GM19043 (cell line): Measurements from ENCODE around the gene MYO15B.
"Not testable (repeated sequence)": the region's sequence is repeated elsewhere in the genome, so short reads cannot be mapped to it uniquely, and the experiment has no call there.

Source experiments
- ATAC-seq: cut with Tn5 transposase; IDR thresholded peaks from one replicate; pipeline ENCODE4 v1.9.1; 2021; ENCODE audit warnings: low read depth; ENCODE audit not compliant: unreplicated experiment

MYO15B gene

DNA sequence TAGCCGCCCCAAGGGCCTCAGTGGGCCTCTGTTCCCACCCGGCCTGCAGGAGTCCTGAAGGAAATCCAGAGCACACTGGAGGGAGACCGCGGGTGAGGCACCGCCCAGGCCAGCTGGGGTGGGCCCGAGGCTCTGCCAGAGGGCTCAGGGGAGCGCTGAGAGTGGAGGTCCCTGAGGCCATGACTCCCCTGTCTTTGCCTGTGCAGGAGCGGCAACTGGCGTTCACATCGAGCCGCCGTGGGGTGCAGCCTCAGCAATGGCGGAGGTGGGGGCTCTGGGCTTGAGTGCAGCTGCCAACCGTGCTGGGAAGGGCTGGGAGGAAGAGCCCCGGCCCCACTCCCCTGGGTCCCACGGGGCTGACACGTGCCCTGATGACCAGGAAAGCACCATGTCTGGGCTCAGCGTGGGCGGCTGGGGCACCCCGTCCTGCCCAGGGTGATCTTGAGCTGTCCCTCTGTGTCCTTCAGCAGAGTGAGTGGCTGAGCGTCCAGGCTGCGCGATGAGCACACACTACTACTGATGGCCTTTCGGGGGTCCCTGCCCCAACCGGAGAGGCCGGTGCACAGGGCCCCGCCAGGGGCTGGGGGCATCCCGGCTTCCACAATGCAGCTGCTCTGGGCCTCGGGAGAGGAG is 13.1 kb upstream of the MYO15B start:
- no peak for ATAC-seq

DNA sequence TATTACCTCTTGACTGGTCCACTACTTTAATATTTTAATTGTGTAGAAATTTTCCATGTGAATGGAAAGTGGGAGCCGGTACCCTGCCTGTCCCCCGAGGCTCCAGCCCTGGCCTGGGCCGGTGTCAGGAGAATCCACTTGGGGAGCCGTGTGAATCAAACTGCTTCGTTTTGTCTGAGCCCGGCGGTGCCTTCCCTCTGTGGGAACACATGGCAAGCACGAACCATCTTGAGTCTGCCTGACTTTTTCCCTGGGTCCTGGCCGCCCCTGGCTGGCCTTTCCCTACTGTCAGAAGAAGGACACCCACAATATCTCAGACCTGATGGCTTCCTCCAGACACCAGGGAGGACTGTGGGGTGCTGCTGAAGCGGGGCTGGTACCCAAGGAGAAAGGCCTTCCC is 12.4 kb upstream of the MYO15B start:
- ATAC-seq: no peak

DNA sequence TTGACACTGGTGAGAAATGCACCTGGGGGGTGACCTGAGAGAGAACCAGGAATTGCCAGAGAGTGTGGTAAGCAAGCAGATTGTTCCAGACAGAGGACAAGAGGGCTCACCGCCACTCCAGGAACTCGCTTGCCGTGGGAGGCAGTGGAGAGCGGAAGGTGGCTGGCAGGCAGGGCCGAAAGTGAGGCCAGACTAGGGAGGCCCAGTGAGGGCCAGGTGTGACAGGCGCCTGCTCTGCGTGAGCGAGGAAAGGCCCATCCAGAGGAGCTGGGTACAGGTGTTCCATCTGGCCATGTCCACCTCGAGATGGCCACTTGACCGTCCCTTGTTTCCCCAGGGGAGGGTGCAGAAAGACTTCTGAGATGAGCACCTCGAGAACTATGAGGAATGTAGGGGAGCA is 11.9 kb upstream of the MYO15B start:
- no peak for ATAC-seq

- no peak for ATAC-seq
These were observed 10.9 kb upstream of the MYO15B start for GRCh38 chr17:75576661-75577060.

GRCh38 chr17:75581121-75581725 is 6.4 kb upstream of the MYO15B start:
- not testable (repeated sequence) for ATAC-seq

- ATAC-seq: not testable (repeated sequence)
These were observed 4.4 kb upstream of the MYO15B start for GRCh38 chr17:75583197-75583596.

GRCh38 chr17:75584849-75585175 is 2.8 kb upstream of the MYO15B start:
- ATAC-seq: no peak

GRCh38 chr17:75588596-75589011 is 1.0 kb downstream of the MYO15B start:
- no peak for ATAC-seq

DNA sequence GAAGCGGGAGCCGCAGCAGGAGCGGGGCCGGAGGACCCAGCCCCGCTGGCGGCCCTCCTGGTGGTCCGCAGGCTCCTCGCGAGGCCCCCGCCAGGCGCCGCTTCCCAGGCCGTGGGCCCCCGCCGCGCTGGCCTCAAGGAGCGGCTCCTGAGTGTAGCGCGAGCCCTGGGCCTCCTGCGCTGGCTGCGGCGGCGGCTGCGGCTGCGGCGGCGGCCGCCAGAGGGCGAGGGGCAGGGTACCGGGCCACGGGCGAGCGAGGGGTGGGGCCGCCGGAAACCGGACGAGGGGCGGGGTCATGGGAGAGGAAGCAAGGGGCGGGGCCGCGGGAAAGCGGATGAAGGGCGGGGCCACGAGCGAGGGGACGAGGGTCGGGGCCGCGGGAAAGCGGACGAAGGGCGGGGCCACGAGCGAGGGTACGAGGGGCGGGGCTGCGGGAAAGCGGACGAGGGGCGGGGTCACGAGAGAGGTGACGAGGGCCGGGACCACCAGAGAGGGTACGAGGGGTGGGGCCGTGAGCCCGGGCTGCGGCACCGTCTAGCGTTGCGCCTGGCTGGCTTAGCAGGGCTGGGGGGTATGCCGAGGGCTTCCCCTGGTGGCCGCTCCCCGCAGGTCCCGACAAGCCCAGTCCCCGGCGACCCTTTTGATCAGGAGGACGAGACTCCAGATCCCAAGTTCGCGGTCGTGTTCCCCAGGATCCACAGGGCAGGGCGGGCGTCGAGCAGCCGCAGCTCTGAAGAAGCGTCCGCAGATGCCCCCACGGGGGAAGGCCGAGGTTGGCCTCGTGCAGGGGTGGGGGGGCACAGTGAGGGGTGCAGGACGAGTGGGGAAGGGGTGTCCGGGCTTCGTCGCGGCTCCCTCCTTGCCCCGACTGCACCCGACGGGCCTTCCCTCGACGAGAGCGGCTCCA is 1.7 kb downstream of the MYO15B start:
- ATAC-seq: peak; percentile 75

DNA sequence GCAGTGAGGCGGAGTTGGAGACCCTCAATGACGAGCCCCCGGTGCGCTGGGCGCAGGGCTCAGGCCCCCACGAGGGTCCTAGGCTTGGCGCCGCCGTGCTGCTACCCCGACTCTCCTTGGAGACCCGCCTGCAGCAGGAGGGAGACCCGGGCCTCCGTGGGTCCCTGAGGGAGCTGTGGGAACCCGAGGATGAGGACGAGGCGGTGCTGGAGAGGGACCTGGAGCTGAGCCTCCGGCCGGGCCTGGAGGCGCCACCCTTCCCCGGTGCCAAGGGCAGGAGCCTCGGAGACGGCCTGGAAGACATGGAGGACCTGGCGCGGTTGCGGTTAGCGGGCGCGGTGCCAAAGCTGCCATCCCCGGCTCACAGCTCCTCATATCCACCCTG is 2.3 kb downstream of the MYO15B start:
- ATAC-seq: no peak

DNA sequence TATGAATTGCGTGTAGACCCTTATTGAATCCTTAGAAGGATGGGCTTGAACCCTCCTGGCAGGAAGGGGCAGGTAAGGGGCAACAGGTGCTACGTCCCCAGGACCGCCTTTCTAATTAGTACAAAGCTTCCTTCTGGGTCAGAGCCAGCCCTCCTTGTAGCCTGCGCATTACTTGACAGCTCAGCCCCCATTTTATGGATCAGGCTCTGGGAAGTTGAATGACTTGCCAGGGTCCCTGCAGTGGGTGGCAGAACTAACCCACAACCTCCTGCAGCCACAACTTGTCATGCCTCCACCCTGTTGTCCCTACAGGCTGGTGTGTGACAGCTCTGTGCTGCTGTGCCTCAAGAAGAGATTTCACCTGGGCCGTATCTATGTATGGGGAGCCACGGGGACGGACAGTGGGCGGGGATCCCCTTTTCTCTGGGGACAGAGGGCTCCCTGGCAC is 2.7 kb downstream of the MYO15B start:
- no peak for ATAC-seq

DNA sequence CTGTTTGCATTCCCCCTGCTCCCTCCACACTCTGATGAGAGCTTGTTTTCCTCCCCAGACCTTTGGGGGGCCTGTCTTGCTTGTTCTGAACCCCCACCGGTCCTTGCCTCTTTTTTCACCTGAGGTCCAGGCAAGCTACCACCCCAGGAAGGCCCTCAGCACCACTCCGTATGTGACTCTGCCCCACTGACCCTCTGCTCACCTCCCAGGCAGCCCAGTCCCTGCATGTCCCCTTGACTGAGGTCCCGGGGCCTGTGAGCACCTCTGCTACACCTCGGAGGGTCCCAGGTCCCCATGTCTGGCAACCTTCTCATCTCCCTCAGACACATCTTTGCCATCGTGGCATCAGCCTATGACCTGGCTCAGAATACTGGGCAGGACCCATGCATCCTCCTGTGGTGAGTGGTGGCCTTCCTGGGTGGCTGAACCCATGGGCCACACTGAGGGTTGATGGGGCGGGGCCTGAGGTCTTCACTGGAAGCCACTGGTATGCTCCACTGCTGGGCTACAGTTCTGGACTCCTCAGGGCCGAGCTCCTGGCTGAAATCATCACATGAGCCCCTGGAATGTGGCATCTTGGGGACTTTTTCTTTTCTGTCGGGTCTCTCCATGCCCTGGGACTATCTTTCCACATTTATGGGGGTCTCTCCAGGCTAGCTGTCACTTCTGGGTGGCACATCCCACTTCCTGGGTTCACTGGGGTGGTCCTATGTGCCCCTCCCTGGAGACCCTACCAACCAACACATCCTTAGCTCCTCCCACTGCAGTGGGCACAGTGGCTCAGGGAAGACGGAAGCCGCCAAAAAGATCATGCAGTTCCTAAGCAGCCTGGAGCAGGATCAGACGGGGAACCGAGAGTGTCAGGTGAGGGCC is 3.5 kb downstream of the MYO15B start:
- no peak for ATAC-seq

DNA sequence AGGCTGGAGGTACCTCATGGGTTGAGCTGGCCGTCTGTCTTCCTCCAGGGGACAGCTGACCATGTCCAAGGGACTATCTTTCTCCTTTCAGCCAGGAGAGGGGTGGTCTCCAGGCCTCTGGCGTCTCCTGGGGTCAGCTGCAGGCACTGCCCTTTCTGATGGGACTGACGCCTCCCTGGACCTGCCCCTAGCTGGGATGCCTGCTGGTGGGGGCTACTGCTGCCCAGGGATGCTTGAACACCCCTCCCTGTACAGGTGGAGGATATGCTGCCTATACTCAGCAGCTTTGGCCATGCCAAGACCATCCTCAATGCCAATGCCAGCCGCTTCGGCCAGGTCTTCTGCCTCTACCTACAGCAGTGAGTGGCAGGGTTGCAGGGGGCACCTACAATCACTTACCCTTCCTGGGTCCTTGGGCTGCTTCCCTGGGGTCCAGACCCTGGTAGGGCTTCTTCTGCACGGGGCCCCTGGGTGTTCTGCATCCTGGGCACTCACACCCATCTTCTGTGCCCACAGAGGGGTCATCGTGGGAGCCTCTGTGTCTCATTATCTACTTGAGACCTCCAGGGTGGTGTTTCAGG is 4.2 kb downstream of the MYO15B start:
- no peak for ATAC-seq

DNA sequence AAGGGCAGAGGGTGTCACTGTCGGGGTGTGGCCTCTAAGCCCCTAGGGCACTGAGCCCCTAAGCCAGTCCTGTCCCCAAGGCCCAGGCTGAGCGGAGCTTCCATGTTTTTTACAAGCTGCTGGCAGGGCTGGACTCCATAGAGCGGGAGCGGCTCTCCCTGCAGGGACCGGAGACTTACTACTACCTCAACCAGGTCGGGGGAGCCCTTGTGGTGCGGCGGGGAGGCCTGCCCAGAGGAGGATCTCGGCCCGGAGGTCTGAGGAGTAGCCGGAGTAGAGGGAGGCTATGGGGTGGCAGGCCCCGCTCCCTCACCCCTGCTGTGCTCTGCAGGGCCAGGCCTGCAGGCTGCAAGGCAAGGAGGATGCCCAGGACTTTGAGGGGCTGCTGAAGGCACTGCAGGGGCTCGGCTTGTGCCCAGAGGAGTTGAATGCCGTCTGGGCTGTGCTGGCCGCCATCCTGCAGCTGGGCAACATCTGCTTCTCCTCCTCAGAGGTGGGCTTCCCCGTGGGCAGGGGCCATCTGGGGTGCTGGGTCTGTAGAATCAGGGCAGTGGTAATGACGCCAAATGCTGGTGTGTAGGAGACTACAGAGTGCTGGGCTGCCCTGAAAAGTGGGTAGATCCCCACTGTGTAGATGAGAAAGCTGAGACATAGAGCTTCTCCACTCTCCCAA is 4.9 kb downstream of the MYO15B start:
- ATAC-seq: no peak

- ATAC-seq: not testable (repeated sequence)
These were observed 5.8 kb downstream of the MYO15B start for GRCh38 chr17:75593430-75593829.

- no peak for ATAC-seq
These were observed 7.1 kb downstream of the MYO15B start for GRCh38 chr17:75594499-75595283.

DNA sequence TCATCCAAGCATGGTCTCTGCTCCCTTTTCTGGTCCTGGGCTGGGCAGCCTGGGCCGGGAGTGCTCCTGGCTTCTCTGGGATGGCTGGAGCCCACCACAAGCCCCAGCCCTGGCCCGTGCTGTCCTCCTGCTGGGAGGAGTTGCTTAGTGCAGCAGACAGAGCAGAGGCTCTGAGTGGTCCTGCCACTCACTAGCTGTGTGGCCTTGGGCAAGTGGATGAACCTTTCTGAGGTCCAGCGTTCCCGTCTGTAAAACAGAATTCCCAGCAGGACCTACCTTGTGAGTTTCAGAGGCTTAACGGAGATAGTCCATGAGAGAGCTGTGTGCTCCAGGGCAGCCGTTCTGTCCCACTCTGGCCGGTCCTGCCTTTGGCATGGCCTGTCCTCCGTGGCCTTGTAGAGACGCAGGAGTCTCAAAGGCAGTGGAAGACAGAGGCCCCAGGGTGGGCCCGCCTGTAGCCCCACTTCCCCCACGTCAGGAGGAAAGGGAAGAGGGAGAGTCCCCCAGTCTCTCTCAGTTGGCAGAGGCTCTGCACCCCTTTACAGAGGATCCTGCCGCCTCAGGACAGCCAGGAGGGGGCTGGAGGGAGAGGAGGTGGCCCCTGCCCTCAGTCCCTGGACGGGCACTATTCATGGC is 7.8 kb downstream of the MYO15B start:
- no peak for ATAC-seq

GRCh38 chr17:75595920-75596313 is 8.3 kb downstream of the MYO15B start:
- no peak for ATAC-seq
